SU-DHL-6 (cell line): Measurements from ENCODE around the gene HOXD11.

Source experiments
- H2AFZ ChIP-seq: fragments of 200-600 bp; sonication (generic); 2 replicates; pipeline ENCODE4 v1.6.1; 2014; ENCODE audit warnings: low read depth, mild to moderate bottlenecking, moderate library complexity, mixed read lengths, antibody characterized with exemption, low read length; ENCODE audit not compliant: severe bottlenecking
- H3F3A ChIP-seq: fragments of 200-600 bp; shearing (Covaris generic); 2 replicates; pipeline ENCODE4 v1.6.0; 2016; ENCODE audit warnings: antibody characterized with exemption, mild to moderate bottlenecking; ENCODE audit not compliant: insufficient read depth
- H3K27ac ChIP-seq: fragments of 200-600 bp; sonication (generic); 2 replicates; pipeline ENCODE4 v1.5.1; 2016; ENCODE audit warnings: low read depth, mild to moderate bottlenecking, low read length, moderate library complexity, mixed read lengths
- H3K27me3 ChIP-seq: fragments of 200-600 bp; sonication (generic), shearing (Covaris generic); 2 replicates; pipeline ENCODE4 v1.6.0; 2014; ENCODE audit warnings: mild to moderate bottlenecking, low read length
- H3K36me3 ChIP-seq: fragments of 200-600 bp; sonication (generic); 2 replicates; pipeline ENCODE4 v1.6.1; 2014; ENCODE audit warnings: mild to moderate bottlenecking, low read length, mixed read lengths
- H3K4me2 ChIP-seq: fragments of 300-600, 200-600 bp; shearing (Covaris generic), sonication (generic); 2 replicates; pipeline ENCODE4 v1.6.0; 2014; ENCODE audit warnings: low read length, low read depth, mild to moderate bottlenecking; ENCODE audit not compliant: poor library complexity, severe bottlenecking
- H3K4me3 ChIP-seq: fragments of 200-600 bp; sonication (generic); 2 replicates; pipeline ENCODE4 v1.5.1; 2014; ENCODE audit warnings: antibody characterized with exemption, low read length, mild to moderate bottlenecking, mixed read lengths; ENCODE audit not compliant: insufficient read depth, poor library complexity, severe bottlenecking
- H3K79me2 ChIP-seq: fragments of 200-600 bp; sonication (generic); 2 replicates; pipeline ENCODE4 v1.6.1; 2014; ENCODE audit warnings: mild to moderate bottlenecking, low read length, moderate library complexity; ENCODE audit not compliant: insufficient read depth
- H3K9ac ChIP-seq: fragments of 200-600 bp; sonication (generic); 2 replicates; pipeline ENCODE4 v1.7.0; 2014; ENCODE audit warnings: mild to moderate bottlenecking, low read length
- H3K9me2 ChIP-seq: fragments of 200-600 bp; sonication (generic); replicated peaks from 2 replicates; pipeline ENCODE4 v1.6.1; 2014; ENCODE audit warnings: low read length; ENCODE audit not compliant: insufficient read depth
- H3K9me3 ChIP-seq: fragments of 200-600 bp; sonication (generic); 2 replicates; pipeline ENCODE4 v1.6.1; 2014; ENCODE audit warnings: low read length, mixed read lengths; ENCODE audit not compliant: insufficient read depth
- H4K20me1 ChIP-seq: fragments of 200-600 bp; sonication (generic); 2 replicates; pipeline ENCODE4 v1.6.1; 2014; ENCODE audit warnings: low read depth, mild to moderate bottlenecking, antibody characterized with exemption, low read length, moderate library complexity, mixed read lengths
- EZH2phosphoT487 ChIP-seq: fragments of 200-600 bp; sonication (generic), shearing (Covaris generic); conservative IDR thresholded peaks from 2 replicates; pipeline ENCODE4 v1.6.1; 2018; ENCODE audit warnings: mild to moderate bottlenecking, antibody characterized with exemption, low read length, moderate library complexity, mixed read lengths
- TF ChIP-seq, protein P1 (sequence below): fragments of 200-600 bp; sonication (generic); IDR thresholded peaks from one replicate; pipeline ENCODE4 v1.5.1; 2017; ENCODE audit warnings: antibody characterized with exemption, mild to moderate bottlenecking, low read length, moderate library complexity; ENCODE audit not compliant: insufficient read depth, poor library complexity, severe bottlenecking

Gene HOXD11

DNA sequence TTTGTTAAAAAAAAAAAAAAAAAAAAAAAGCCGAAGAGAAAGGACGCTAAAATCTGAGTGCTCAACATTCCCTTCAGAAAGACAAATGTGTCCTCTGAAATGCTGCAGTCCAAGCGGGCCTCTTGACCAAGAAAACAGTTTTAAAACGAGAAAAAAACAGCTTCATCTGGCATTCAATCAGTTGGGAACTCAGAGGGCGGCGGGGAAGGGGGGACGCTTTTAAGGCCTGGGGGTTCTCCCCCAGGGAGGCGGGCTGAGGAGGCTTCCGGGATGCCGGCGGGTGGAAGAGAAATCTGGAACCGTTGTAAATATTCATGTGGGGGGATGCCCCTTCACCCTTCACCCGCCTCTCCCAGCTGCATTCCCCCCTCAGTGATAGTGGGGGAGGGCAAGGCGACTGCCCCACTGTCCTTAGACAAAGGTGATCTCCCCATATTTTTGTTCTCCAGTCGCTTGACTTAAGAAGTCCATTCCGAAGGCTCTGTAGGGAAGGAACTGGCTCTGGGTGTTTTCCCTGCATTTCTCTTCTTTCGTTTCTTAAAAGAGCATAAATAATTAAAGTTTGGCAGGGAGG lies 3.3 kb upstream of the HOXD11 start:
- Histone ChIP-seq H3F3A (no peaks in the 10 kb centered on the region), H3K9ac (no peak overlapping the region), H3K4me3 (no peak overlapping the region), H3K36me3 (no peaks in the 10 kb centered on the region), H3K27me3 (no peaks in the 10 kb centered on the region), H3K79me2 (no peaks in the 10 kb centered on the region), H3K9me3 (no peaks in the 10 kb centered on the region), H2AFZ (no peak overlapping the region), H3K4me2 (no peak overlapping the region), H3K9me2 (no peaks in the 10 kb centered on the region), H3K27ac (no peak overlapping the region), H4K20me1 (no peaks in the 10 kb centered on the region)
- TF ChIP-seq EZH2phosphoT487: no peak
- TF ChIP-seq, protein P1, sequence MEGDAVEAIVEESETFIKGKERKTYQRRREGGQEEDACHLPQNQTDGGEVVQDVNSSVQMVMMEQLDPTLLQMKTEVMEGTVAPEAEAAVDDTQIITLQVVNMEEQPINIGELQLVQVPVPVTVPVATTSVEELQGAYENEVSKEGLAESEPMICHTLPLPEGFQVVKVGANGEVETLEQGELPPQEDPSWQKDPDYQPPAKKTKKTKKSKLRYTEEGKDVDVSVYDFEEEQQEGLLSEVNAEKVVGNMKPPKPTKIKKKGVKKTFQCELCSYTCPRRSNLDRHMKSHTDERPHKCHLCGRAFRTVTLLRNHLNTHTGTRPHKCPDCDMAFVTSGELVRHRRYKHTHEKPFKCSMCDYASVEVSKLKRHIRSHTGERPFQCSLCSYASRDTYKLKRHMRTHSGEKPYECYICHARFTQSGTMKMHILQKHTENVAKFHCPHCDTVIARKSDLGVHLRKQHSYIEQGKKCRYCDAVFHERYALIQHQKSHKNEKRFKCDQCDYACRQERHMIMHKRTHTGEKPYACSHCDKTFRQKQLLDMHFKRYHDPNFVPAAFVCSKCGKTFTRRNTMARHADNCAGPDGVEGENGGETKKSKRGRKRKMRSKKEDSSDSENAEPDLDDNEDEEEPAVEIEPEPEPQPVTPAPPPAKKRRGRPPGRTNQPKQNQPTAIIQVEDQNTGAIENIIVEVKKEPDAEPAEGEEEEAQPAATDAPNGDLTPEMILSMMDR: no peak

DNA sequence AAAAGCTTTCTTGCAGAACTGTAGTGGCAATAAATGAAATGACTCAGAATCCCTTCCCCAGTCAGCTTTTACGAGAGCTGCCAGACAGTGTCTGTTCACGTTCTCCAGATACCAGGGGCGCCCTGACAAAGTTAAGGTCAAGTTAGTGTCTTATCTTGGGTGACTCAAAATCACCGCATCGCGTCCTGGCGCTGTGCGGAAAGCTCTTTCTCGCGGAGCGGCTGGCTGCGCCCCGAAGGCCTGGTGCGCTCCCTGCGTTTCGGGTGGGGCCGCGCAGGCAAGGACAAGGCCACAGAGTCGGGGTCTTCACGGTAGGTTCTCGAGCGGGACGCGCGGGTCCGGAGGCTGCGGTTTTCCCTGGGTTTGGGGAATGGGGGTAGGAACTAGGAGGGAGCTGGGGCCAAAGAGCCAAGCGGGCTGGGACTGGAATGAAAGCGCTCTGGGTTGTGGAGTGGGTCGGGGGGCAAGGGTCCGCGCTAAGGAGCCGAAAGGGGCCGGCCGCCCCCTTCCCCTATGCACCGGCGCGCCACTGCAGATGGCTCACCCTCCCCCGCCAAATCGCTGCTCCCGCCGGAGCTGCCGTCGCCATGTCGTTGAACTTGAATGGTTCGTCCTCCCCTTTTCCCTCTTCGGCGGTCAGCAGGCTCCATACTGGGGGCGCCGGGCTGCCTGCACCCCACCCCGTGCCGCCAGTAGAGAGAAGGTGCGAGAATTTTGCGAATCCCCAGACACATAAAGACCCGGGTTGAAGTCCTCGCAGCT lies 2.6 kb upstream of the HOXD11 start:
- H3K36me3 ChIP-seq: no peaks in the 10 kb centered on the region
- no peaks in the 10 kb centered on the region for H3K27me3 ChIP-seq
- no peaks in the 10 kb centered on the region for H3K9me3 ChIP-seq
- H3K79me2 ChIP-seq: no peaks in the 10 kb centered on the region
- no peak overlapping the region for H3K4me2 ChIP-seq
- H4K20me1 ChIP-seq: no peaks in the 10 kb centered on the region
- H3K9me2 ChIP-seq: no peaks in the 10 kb centered on the region
- H3F3A ChIP-seq: no peaks in the 10 kb centered on the region
- no peak overlapping the region for H3K9ac ChIP-seq
- H3K4me3 ChIP-seq: no peak overlapping the region
- no peak overlapping the region for H3K27ac ChIP-seq
- H2AFZ ChIP-seq: no peak overlapping the region
- TF ChIP-seq, protein P1: no peak
- no peak for TF ChIP-seq EZH2phosphoT487

DNA sequence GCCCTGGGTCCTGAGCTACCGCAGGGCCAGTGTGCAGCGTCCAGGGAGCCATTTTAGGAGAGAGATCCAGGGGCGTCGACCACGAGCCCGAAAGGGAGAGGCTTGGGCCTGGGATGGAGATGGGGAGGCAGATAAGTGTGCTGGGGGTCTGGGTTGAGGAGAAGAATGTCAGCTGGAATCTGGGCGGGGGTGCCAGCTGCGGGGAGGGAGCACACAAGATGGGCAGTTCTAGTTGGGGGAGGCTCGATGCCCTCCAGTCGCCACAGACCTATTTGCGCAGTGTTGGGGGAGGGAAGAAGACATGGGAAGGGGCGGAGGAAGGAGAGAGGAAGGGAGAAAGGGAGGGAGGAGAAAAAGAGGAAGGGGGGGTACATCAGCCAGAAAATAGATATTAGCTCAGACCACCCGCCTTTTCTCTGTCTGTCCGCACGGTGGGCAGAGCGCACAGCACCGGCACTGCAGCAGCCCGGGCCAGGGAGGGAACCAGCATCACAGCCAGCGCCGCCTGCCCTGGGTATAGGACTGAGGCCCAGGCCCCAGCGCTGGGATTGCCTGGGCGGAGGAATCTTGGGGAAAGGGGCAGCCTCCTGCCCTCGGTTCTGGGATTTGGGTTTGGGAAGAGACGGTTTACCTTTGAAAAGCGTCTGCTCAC lies 1.9 kb upstream of the HOXD11 start:
- no peaks in the 10 kb centered on the region for H3K79me2 ChIP-seq
- no peak overlapping the region for H3K4me2 ChIP-seq
- H4K20me1 ChIP-seq: no peaks in the 10 kb centered on the region
- H3K9ac ChIP-seq: no peak overlapping the region
- no peaks in the 10 kb centered on the region for H3K36me3 ChIP-seq
- H2AFZ ChIP-seq: no peak overlapping the region
- no peak for TF ChIP-seq EZH2phosphoT487
- TF ChIP-seq, protein P1: no peak
- H3F3A ChIP-seq: no peaks in the 10 kb centered on the region
- no peak overlapping the region for H3K27ac ChIP-seq
- H3K9me2 ChIP-seq: no peaks in the 10 kb centered on the region
- H3K9me3 ChIP-seq: no peaks in the 10 kb centered on the region
- H3K4me3 ChIP-seq: no peak overlapping the region
- no peaks in the 10 kb centered on the region for H3K27me3 ChIP-seq
